Measurements from ENCODE around the gene NPPB. TPM values are rescaled to one million over a fixed set of nuclear protein-coding genes. Genes with fewer than 3 reads are reported as not detected.

The NPPB gene
- total RNA-seq, 1 donor from 2014 or later = 5.4 TPM

DNA sequence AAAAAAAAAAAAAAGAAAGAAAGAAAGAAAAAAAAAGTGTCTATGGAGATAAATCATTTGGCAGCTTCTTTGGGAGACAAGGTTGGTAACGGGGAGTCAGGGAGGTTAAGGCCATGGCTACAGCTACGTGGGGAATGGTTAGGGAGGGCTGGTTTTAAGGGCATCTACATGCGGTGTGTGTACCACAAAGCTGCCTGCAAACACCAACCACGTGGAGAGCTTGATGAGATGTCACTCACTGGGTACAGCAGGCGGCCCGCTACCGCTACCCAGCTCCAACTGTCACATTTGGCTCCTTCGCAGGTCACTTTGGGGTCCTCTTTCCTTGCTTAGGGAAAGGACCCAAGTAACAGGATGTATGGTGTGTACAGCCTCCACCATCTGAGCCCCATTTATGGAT lies 4.2 kb downstream of the NPPB start:
- TF ChIP-seq, protein P1, sequence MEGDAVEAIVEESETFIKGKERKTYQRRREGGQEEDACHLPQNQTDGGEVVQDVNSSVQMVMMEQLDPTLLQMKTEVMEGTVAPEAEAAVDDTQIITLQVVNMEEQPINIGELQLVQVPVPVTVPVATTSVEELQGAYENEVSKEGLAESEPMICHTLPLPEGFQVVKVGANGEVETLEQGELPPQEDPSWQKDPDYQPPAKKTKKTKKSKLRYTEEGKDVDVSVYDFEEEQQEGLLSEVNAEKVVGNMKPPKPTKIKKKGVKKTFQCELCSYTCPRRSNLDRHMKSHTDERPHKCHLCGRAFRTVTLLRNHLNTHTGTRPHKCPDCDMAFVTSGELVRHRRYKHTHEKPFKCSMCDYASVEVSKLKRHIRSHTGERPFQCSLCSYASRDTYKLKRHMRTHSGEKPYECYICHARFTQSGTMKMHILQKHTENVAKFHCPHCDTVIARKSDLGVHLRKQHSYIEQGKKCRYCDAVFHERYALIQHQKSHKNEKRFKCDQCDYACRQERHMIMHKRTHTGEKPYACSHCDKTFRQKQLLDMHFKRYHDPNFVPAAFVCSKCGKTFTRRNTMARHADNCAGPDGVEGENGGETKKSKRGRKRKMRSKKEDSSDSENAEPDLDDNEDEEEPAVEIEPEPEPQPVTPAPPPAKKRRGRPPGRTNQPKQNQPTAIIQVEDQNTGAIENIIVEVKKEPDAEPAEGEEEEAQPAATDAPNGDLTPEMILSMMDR (IDR thresholded peaks at IDR 0.05; ENCODE audit: insufficient read depth, low read length, poor library complexity, severe bottlenecking) = no peak
- DNase-seq (ENCODE audit: low read depth) = no peak
- Histone ChIP-seq H3K36me3 (ENCODE audit: control insufficient read depth, insufficient read depth, low read length) (no peaks in the 10 kb centered on the region), H3K27me3 (ENCODE audit: control insufficient read depth, insufficient read depth, low read length) (peaks cover 36% of the 10 kb centered on the region), H3K4me3 (ENCODE audit: low read depth, low read length) (no peak overlapping the region)

DNA sequence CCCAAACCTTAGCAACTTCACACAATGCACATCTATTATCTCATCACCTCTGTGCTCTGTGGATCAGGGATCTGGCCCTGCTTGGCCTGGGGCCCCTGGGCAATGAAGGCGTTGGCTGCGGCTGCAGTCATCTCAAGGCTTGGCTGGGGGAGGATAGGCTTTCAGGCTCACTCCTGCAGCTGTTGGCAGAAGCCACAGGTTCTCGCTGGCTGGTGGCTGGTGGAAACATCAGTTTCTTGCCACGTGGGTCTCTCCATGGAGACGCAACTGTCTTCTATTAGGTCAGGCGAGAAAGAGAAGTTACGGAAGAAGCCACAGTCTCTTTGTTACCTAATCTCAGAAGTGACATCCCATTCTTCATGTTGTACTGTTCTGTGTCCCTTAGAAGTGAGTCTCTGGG lies 7.6 kb downstream of the NPPB start:
- Histone ChIP-seq H3K36me3 (ENCODE audit: control insufficient read depth, insufficient read depth, low read length) (no peaks in the 10 kb centered on the region), H3K27me3 (ENCODE audit: control insufficient read depth, insufficient read depth, low read length) (peaks cover 13% of the 10 kb centered on the region), H3K4me3 (ENCODE audit: low read depth, low read length) (no peak overlapping the region)
- TF ChIP-seq, protein P1 (IDR thresholded peaks at IDR 0.05; ENCODE audit: insufficient read depth, low read length, poor library complexity, severe bottlenecking) = no peak
- DNase-seq (ENCODE audit: low read depth) = no peak

DNA sequence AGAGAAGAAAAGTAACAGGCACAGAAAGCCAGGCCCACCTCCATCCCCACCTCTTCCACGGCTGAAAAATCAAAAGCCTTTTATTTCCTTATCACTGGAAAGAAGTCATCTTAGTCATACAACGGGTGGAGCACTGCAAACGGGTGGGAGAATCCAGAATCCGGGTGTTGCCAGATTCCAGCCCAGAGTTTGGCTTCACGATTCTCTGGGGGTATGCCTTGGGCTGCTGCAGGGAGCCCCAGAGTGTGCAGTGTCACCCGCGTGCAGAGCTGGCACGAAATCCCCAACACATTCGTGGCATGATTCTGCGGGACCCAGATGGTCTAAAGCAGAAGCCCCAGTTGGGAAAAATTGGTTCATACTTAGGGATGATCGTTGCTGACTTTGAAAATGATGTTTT lies 8.6 kb downstream of the NPPB start:
- Histone ChIP-seq H3K27me3 (ENCODE audit: control insufficient read depth, insufficient read depth, low read length) (peaks cover 13% of the 10 kb centered on the region), H3K36me3 (ENCODE audit: control insufficient read depth, insufficient read depth, low read length) (no peaks in the 10 kb centered on the region), H3K4me3 (ENCODE audit: low read depth, low read length) (no peak overlapping the region)
- TF ChIP-seq, protein P1 (IDR thresholded peaks at IDR 0.05; ENCODE audit: insufficient read depth, low read length, poor library complexity, severe bottlenecking) = no peak
- no peak for DNase-seq (ENCODE audit: low read depth)

DNA sequence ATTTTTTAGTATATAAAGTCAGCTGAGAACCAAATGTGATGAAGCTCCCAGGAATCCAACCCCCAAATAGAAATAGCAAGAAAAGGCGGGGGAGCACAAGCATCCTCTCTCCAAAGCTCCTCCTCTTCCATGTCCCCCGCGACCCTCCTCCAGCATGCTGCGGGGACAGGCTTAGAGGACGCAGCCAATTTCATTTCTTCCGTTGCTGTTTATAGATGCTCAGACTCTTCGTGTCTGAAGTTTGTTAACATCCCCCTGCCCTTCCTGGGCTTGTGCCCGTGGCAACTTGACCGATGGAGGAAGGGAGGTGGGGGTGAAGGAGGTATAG lies 10.4 kb downstream of the NPPB start:
- no peaks in the 10 kb centered on the region for H3K36me3 ChIP-seq (ENCODE audit: control insufficient read depth, insufficient read depth, low read length)
- TF ChIP-seq, protein P1 (IDR thresholded peaks at IDR 0.05; ENCODE audit: insufficient read depth, low read length, poor library complexity, severe bottlenecking) = no peak
- peaks cover 6% of the 10 kb centered on the region for H3K27me3 ChIP-seq (ENCODE audit: control insufficient read depth, insufficient read depth, low read length)
- H3K4me3 ChIP-seq (ENCODE audit: low read depth, low read length) = no peak overlapping the region
- no peak for DNase-seq (ENCODE audit: low read depth)

DNA sequence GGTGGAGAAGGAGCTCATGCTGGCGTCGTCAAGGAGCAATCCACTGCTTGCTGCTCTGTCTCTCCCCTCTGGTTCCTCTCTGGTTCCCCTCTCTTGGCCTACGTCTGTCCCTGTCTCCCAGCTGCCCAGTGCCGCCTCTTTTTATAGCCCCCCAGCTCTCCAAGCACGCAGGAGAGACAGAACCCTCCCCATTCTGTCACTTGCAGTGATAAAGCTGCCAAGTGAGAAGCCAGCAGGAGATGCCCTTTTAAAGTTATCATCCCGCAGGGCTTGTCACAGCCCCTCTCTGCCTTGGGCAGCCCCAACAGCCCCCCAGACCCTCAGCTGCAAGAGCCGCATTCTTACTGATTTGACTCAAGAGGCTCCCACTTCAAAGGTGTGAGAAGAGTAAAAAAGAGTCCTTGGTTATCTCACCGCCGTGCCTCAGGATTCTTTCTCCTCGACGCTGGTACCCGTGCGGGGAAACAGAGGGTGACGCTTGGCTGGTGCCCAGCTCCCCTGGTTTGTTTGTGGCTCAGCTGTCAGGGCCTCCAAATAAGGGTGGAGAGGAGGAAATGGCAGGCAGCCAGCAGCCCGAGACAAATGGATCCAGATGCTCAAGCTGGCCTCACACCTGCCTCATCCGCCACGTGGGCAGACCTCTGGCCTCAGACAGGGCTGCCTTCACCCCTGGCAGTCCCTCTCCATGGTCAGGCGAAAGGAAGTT lies 10.9 kb downstream of the NPPB start, which contains the start of gene NPPA:
NPPA (minus strand) TSS at position 117 of the 706 bp plus-strand sequence; CDS start at position 18, 99 bp downstream.
- TF ChIP-seq, protein P1 (IDR thresholded peaks at IDR 0.05; ENCODE audit: insufficient read depth, low read length, poor library complexity, severe bottlenecking) = no peak
- no peak for DNase-seq (ENCODE audit: low read depth)
- peaks cover 6% of the 10 kb centered on the region for H3K27me3 ChIP-seq (ENCODE audit: control insufficient read depth, insufficient read depth, low read length)

More for the DNA sequence above, 10.9 kb downstream of the NPPB start, which contains the start of gene NPPA:
- Histone ChIP-seq H3K4me3 (ENCODE audit: low read depth, low read length) (no peak within 1 kb of the TSS), H3K36me3 (ENCODE audit: control insufficient read depth, insufficient read depth, low read length) (no peaks in the 10 kb centered on the region)

Data from kidney epithelial cell (primary cell).